ENCODE results near the gene ATXN1.

The ATXN1 gene

GRCh38 chr6:16783509-16783908, 22.2 kb upstream of the ATXN1 start:
- DNase-seq (ENCODE audit: low read depth) = no peak

GRCh38 chr6:16782278-16782677, 21.0 kb upstream of the ATXN1 start:
- DNase-seq (ENCODE audit: low read depth) = no peak

- no peak for DNase-seq (ENCODE audit: low read depth)
Measured at GRCh38 chr6:16781348-16782169, 20.3 kb upstream of the ATXN1 start.

DNA sequence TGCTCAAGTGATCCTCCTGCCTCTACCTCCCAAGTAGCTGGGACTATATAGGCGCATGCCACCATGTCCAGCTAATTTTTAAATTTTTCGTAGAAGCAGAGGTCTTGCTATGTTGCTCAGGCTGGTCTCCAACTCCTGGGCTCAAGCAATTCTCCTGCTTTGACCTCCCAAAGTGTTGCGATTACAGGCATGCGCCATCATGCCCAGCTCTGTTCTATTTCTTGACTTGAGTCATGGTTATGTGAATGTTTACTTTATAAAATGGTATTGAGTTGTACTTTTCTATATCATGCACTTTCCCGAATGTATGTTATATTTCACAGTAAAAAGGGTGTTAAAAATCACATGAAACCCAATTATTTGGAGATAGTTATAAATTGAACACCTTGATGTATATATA, 17.3 kb upstream of the ATXN1 start:
- DNase-seq (ENCODE audit: low read depth) = no peak

- DNase-seq (ENCODE audit: low read depth) = no peak
Measured at GRCh38 chr6:16777794-16778193, 16.5 kb upstream of the ATXN1 start.

DNA sequence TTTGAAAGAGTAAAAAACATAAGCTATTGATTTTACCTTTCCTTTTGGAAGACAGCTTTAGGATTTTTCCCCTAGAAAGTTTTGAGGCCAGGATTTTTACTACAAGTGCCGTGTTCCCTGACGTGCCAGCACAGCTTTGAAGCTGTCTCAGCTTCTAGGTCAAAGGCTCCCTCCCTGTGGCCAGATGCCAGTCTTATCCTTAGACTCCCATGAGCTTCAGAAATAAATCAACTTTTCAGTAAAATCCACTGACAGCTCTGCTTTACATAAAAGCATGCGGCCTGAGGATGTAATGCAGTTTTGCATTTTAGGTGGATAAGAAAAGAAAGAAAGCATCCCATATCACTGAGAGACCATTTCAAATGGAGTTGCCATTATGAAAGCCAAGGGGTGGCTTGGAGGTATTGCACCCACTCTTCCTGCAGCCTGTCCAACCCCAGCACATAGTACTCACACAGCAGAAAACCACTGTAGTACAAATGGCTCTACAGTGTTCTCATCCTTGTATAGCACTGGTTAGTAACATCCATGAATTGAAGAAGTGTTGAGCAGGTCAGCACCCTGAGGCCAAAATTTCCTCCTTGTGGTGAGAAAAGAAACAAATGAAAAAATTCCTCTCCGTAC, 15.2 kb upstream of the ATXN1 start:
- no peak for DNase-seq (ENCODE audit: low read depth)

GRCh38 chr6:16774437-16774836, 13.2 kb upstream of the ATXN1 start:
- no peak for DNase-seq (ENCODE audit: low read depth)

DNA sequence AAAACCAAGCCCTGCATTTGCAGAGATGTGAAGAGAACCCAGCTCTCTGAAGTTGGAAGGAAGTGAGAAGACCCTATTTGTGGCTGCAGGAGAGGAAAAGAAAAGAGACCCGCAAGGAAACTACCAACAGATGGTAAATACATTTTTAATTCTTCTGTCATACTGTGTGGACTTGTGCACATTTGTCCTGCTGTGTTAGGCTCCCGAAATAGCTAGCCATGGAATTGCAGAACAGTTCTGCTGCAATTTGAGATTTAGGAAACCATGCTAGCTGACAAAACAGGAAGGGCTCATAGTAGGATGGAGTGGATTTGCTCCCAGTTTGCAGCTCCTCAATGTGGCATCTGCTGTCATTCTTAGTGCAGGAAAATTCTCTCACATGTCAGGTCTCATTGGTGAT, 12.1 kb upstream of the ATXN1 start:
- DNase-seq (ENCODE audit: low read depth) = no peak

DNA sequence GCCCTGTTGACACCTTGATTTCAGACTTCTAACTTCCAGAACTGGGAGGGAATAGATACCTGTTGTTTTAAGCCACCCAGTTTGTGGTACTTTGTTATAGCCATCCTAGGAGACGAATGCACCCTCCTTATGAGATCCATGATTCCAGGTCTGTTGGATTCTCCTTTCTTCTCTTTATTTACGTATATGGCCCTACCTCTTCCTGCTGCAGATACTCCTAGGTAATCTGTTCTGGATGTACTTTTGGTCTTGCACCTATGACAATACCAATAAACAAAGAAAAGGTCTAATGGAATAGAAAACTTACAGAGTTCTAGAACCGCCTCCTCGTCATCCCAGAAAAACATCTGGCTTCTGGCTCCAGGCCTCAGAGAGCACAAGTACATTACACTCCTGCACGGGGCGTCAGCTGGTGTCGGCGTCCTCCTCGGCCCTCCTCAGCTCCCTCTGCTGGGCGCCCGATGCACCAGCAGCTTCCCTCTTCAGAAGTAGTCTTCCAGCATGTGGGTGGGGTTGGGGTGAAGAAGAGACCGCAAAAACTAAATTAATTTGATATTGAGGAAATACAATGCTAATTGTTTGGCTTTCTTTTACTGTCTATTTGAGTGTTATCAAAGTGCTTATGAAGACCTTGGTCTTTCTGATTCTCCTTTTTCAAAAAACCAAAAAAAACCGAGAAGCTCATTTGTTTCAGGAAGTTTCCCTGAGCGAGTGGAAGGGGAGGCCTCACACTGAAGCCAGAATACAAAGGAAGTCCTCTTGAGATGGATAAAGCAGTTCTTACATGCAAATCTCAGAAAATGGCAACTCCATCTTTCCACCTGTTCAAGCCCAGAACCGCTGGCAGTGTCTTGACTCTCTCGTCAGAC, 9.7 kb upstream of the ATXN1 start:
- peak; percentile 47 for DNase-seq (ENCODE audit: low read depth)

- no peak for DNase-seq (ENCODE audit: low read depth)
Measured at GRCh38 chr6:16769986-16770376, 8.7 kb upstream of the ATXN1 start.

GRCh38 chr6:16769131-16769985, 8.1 kb upstream of the ATXN1 start:
- DNase-seq (ENCODE audit: low read depth) = no peak

- DNase-seq (ENCODE audit: low read depth) = no peak
Measured at GRCh38 chr6:16768477-16768830, 7.2 kb upstream of the ATXN1 start.

GRCh38 chr6:16767765-16768476, 6.7 kb upstream of the ATXN1 start:
- DNase-seq (ENCODE audit: low read depth) = no peak

DNA sequence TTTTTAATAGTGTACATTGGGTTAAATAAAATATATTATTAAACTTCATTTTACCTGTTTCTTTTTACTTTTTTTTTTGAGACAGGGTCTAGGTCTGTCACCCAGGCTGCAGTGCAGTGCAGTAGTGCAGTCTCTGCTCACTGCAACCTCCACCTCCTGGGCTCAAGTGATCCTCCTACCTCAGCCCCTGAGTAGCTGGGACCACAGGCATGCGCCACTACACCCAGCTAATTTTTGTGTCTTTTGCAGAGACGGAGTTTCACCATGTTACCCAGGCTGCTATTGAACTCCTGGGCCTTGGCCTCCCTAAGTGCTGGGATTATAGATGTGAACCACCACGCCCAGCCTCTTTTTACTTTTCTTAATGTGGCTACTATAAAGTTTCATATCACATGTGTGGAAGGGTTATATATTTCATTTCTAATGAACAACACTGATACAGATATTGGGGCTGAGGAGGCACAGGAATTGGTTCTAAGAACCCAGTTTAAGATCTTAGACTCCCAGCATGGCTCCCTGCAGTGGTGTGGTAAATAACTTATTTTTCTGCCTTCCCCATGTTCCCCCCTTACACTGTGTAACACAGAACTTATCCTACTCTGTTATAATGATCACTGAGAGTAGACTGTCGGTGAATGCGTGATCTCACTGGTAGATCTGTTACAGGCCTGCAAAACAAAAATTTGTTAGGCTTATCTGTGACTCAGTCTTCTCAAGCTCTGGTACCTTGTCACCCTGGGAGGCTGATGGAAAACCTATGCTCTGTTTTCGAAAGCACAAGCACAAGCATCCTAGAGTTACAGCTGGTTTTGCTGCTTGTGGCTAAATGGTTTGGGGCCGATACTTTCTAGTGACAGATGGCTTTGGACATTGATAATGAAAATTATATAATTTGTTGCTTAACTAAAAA, 5.8 kb upstream of the ATXN1 start:
- DNase-seq (ENCODE audit: low read depth) = no peak

GRCh38 chr6:16766043-16766536, 4.8 kb upstream of the ATXN1 start:
- no peak for DNase-seq (ENCODE audit: low read depth)

- no peak for DNase-seq (ENCODE audit: low read depth)
Measured at GRCh38 chr6:16765235-16765634, 4.0 kb upstream of the ATXN1 start.

DNA sequence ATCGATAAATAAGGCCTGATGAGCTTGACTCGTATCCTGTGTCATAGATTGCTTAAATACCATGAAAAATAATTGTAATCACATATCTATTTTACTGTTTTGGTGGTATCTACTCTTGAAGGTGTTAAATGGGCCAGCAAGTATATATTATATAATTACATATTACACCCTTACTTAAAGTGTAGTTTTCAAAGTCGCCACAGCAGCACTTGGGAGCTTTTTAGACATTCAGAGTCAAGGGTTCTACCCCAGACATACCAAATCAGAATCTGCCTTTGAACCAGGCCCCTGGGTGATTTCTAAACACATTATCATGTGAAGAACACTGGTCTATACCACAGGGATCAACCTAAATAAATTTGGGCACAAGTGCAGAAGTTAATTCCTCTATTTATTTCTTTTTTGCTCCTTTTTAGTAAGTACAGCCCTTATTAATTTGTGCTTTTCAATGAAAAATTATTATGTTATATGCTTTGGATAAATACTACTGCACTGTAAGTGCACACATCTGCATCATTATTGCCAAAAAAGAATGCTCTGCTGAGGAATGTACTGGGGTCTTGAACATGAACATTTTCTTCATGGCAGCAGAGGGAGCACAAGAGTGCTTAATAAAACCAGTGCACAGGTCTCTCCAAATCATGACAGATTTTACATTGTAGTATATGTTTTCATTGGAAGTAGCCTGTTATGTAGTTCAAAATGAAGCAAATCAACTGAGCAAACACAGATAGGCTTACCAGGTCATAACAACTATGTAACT, 3.1 kb upstream of the ATXN1 start:
- DNase-seq (ENCODE audit: low read depth) = no peak

DNA sequence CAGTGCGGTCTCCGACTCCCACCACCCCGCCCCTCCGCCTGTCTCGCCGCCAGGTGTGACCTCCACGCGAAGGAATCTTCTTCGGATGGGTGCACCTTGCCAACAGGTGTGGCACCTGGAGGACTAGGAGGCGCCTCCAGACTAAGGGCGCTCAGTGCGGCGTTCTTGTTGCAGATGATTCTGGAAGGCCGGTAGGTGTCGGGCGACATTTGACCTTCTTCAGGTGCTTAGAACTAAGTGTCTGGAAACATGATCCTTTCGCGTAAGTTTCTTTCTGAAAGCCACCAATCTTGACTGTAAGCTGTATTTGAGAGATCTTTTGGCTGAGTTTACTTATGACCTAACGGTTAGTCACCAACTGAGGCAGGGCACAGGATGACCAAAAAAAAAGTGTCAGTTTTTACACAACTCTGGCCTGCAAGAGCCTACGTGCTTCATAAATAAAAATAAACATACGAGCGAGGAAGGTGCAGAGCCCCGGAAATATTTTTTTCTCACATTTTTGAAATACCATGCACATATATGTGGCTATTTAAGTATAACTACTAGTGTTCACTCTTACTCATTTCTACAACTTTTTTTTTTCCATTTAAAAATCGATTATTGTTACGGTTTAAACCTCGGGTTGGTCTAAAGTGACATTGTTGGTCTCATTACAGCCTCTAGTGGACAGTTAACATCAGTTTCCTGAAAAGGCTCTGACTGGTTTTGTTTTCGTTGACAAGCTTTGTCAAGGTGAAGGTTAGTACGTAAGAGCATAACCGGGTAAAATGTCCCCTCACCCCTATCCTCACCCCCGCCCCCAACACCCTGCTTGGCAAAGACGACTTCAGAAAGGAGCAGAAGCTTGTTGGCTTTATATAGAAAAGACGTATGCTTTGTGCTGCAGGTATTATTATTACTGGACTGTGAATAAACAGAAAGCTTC, 1.6 kb upstream of the ATXN1 start:
- peak; percentile 9 for DNase-seq (ENCODE audit: low read depth)

Data from stimulated activated CD8-positive, alpha-beta memory T cell treated with anti-CD3 and anti-CD28 coated beads, Interleukin-15, amount 100 ng/mL, for 24 hours (primary cell).